Measurements from ENCODE around the gene IRF2. TPM values are rescaled to one million over a fixed set of nuclear protein-coding genes. Genes with fewer than 3 reads are reported as not detected.
A peak's percentile ranks its signal among the peaks of the same experiment; 100 is the strongest.

The IRF2 gene
- total RNA-seq = 11.8 and 12.0 TPM in 2 replicates
- 4.0 and 9.3 TPM in 2 replicates for polyA plus RNA-seq

DNA sequence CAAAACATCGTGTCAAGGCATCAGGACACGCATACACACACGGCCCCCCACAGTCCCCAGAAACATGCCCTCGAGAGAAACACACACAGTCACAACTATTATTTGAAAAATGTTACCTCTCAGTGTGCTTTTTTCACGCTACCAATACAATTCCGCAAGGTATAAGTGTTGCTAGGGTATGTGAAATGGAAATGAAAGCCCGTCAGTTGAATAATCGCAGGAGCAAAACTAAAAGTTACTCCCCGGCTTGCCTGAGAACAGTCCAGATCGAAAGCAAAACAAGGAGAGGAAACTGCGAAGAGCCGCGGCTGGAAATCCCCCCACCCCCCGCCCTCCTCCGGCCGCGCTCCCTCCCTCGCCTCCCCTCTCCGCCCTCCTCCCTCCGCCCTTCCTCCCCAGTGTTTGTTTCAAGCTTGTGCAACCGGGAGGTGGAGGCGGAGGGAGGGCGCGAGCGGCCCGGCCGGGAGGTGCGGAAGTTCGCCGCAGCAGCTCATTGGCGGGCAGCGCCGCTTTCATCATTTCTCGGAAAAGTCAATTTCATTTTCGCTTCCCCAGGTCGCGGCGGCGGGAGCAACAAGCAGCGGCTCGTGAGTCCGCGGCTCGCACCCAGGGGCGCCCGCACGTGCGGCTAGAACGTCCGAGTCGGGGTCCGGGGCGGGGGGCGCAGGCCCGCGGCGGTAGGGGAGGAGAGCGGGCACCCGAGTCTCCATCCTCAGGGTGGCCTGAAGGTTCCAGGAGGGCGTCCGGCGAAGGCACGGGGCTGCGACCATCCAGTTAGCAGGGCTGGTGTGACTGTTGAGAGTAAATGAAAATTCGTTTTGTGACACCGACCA is at the start of gene IRF2:
IRF2 (minus strand) TSS at position 288 of the 833 bp plus-strand sequence. CDS start 45,486 bp downstream, outside the sequence.
- TF ChIP-seq, protein P1, sequence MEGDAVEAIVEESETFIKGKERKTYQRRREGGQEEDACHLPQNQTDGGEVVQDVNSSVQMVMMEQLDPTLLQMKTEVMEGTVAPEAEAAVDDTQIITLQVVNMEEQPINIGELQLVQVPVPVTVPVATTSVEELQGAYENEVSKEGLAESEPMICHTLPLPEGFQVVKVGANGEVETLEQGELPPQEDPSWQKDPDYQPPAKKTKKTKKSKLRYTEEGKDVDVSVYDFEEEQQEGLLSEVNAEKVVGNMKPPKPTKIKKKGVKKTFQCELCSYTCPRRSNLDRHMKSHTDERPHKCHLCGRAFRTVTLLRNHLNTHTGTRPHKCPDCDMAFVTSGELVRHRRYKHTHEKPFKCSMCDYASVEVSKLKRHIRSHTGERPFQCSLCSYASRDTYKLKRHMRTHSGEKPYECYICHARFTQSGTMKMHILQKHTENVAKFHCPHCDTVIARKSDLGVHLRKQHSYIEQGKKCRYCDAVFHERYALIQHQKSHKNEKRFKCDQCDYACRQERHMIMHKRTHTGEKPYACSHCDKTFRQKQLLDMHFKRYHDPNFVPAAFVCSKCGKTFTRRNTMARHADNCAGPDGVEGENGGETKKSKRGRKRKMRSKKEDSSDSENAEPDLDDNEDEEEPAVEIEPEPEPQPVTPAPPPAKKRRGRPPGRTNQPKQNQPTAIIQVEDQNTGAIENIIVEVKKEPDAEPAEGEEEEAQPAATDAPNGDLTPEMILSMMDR (IDR thresholded peaks at IDR 0.05; ENCODE audit: low read depth, low read length) = no peak
- Histone ChIP-seq H3K4me3 (peak within 1 kb of the TSS; percentile 53), H3K27me3 (no peaks in the 10 kb centered on the region), H3K4me1 (ENCODE audit: low read depth) (peaks cover 6% of the 10 kb centered on the region), H3K36me3 (no peaks in the 10 kb centered on the region), H3K9me3 (ENCODE audit: low read depth) (no peaks in the 10 kb centered on the region), H3K27ac (peak within 1 kb of the TSS; percentile 94)
- peak; percentile 95 to 99 for DNase-seq (ENCODE audit: low read depth in 1 of 2, low spot score in 1 of 2)

DNA sequence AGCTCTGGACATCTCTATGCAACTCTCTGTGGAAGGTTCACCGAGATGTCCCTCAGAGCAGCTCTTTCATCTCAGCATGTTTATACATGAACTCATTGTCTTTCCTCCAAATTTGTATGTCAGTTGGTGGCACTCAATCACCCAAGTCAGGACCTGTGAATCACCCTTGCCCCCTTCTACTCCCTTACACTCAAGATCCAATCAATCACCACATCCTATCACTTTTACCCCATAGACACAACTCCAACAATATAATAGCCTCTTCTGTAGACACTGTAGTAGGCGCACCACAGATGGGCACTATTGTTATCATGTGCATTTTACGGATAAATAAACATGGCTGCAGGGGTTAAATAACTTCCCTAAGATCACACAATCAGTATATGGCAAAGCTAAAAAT is 41.3 kb upstream of the IRF2 start:
- no peak overlapping the region for H3K4me3 ChIP-seq
- H3K36me3 ChIP-seq = no peaks in the 10 kb centered on the region
- DNase-seq (ENCODE audit: low read depth in 1 of 2, low spot score in 1 of 2) = no peak
- TF ChIP-seq, protein P1 (IDR thresholded peaks at IDR 0.05; ENCODE audit: low read depth, low read length) = no peak
- H3K4me1 ChIP-seq (ENCODE audit: low read depth) = no peaks in the 10 kb centered on the region
- no peaks in the 10 kb centered on the region for H3K27me3 ChIP-seq
- H3K27ac ChIP-seq = no peak overlapping the region
- H3K9me3 ChIP-seq (ENCODE audit: low read depth) = no peaks in the 10 kb centered on the region

DNA sequence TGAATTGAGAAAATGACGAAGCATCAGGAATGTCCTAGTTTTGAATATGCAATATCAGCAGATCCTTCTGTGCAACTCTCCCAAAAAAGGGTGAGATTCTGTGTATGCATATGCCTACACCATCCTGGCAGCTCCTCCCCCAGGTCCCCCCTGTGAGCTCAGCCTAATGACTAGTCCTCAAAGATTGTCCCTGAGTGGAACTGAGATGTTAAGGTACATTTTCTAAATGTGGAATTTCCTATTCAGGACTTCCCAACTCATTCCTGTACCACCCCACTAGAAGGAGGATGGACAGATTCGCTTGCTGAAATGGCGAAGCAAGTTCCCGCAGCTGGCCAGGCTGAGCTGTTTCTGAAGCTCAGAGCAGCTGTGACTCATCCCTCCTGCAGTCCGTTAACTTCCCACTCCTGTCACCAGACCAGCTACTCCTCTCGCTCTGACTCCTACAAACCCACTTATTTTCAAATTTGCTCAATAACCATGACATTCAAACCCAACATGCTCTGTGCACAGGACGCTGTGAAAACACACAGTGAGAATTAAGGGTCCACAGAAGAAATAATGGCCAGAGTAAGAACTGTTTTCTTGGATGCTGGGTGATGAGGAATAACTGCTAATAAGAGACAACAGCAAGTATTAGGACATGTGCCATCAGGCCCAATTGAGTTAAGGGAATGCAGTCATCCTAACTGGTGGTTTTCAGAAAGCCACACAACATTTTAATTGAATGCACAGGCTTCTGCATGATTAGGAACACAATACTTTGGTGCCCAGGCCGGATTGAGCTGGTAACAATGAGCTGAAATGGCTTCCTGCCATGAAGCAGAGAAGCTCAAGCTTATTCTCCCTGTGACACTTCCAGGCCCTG is 40.0 kb upstream of the IRF2 start:
- TF ChIP-seq, protein P1 (IDR thresholded peaks at IDR 0.05; ENCODE audit: low read depth, low read length) = no peak
- no peaks in the 10 kb centered on the region for H3K36me3 ChIP-seq
- H3K27ac ChIP-seq = no peak overlapping the region
- no peak overlapping the region for H3K4me3 ChIP-seq
- H3K9me3 ChIP-seq (ENCODE audit: low read depth) = no peaks in the 10 kb centered on the region
- peak in 1 of 2 donors; percentile 91 for DNase-seq (ENCODE audit: low read depth in 1 of 2, low spot score in 1 of 2)
- H3K4me1 ChIP-seq (ENCODE audit: low read depth) = no peaks in the 10 kb centered on the region
- H3K27me3 ChIP-seq = no peaks in the 10 kb centered on the region

DNA sequence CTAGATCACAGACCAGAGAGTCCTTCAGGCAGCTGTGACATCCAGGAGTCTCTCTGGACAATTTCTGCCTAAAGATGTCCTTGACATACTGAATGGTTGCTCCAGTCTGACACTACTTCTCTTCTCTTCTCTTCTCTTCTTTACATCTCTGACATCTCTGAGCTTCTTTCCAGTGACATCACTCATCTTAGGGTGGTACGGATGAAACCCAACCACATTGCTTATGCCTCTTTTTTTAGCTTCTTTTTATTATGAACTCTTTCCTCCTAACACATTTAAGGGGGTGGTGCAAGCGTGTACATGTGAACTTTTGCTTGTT is 39.4 kb upstream of the IRF2 start:
- no peaks in the 10 kb centered on the region for H3K36me3 ChIP-seq
- no peak overlapping the region for H3K4me3 ChIP-seq
- no peaks in the 10 kb centered on the region for H3K9me3 ChIP-seq (ENCODE audit: low read depth)
- TF ChIP-seq, protein P1 (IDR thresholded peaks at IDR 0.05; ENCODE audit: low read depth, low read length) = no peak
- no peak overlapping the region for H3K27ac ChIP-seq
- DNase-seq (ENCODE audit: low read depth in 1 of 2, low spot score in 1 of 2) = no peak
- no peaks in the 10 kb centered on the region for H3K27me3 ChIP-seq
- no peaks in the 10 kb centered on the region for H3K4me1 ChIP-seq (ENCODE audit: low read depth)

DNA sequence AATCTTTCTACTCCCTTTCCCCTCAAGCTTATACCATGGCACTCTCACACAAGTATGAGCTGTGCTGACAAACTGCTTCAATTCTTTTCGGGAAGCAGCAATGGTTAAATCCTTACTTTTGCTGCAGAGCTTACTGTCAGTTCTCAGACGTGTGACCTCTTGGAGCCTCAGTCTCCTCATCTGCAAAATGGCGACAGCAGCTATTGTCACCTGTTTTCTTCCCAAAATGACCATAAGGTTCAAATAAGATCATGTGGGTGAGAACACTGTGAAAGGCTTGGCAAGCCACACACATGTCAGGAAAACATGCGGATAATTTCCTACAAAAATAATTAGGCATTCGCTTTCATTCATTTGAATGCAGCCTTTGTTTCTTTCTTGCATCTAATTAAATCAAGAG is 36.8 kb upstream of the IRF2 start:
- TF ChIP-seq, protein P1 (IDR thresholded peaks at IDR 0.05; ENCODE audit: low read depth, low read length) = no peak
- Histone ChIP-seq H3K9me3 (ENCODE audit: low read depth) (no peaks in the 10 kb centered on the region), H3K4me1 (ENCODE audit: low read depth) (no peaks in the 10 kb centered on the region), H3K27ac (no peak overlapping the region), H3K27me3 (no peaks in the 10 kb centered on the region), H3K4me3 (no peak overlapping the region), H3K36me3 (no peaks in the 10 kb centered on the region)
- no peak for DNase-seq (ENCODE audit: low read depth in 1 of 2, low spot score in 1 of 2)
